H1 (cell line): ENCODE data around the gene SPAG5. TPM values are rescaled to one million over a fixed set of nuclear protein-coding genes. Genes with fewer than 3 reads are reported as not detected.

Experiments used
- CTCF ChIA-PET: fragments of 300-600 bp; sonication (Branson Sonifier 250); formaldehyde crosslinking; loops from one replicate; lab custom pipeline; 2021; ENCODE audit not compliant: partially characterized antibody; lab: Charles Lee
- POLR2A ChIA-PET: fragments of 300-600 bp; sonication (Branson Sonifier 250); formaldehyde crosslinking; loops from one replicate; lab custom pipeline; 2021; ENCODE audit warnings: inconsistent platforms; ENCODE audit not compliant: partially characterized antibody; lab: Charles Lee
- DNase-seq, 2 experiments: peaks; one replicate each; pipeline versions ENCODE4 v3.0.0 to v3.0.0-alpha.2; 2010 to 2022; ENCODE audit warnings: low spot score in 2 of 2, low read depth in 1 of 2, mixed read lengths in 1 of 2
- FAIRE-seq: peaks from 2 replicates; lab custom pipeline; 2011; peaks lifted over from hg19 to GRCh38; lab: Jason Lieb, UNC
- H2AFZ ChIP-seq: 2 replicates; pipeline ENCODE4 v1.8.1; 2012; ENCODE audit warnings: low read length, inconsistent platforms
- H2AK5ac ChIP-seq: 2 replicates; pipeline ENCODE4 v1.6.1; 2013; ENCODE audit warnings: low read depth, low read length
- H2BK120ac ChIP-seq: replicated peaks from 2 replicates; pipeline ENCODE3; 2013; ENCODE audit warnings: low read depth, low read length, inconsistent platforms
- H2BK12ac ChIP-seq: 2 replicates; pipeline ENCODE4 v1.6.1; 2013; ENCODE audit warnings: low read depth, low read length
- H2BK15ac ChIP-seq: 2 replicates; pipeline ENCODE4 v1.6.1; 2013; ENCODE audit warnings: low read length
- H2BK20ac ChIP-seq: 2 replicates; pipeline ENCODE4 v1.6.1; 2013; ENCODE audit warnings: low read length
- H2BK5ac ChIP-seq: 2 replicates; pipeline ENCODE4 v1.6.1; 2013; ENCODE audit warnings: low read depth, low read length
- H3K14ac ChIP-seq: 2 replicates; pipeline ENCODE4 v1.6.1; 2013; ENCODE audit warnings: inconsistent platforms; ENCODE audit not compliant: insufficient read length
- H3K18ac ChIP-seq: 2 replicates; pipeline ENCODE4 v1.6.1; 2013; ENCODE audit warnings: low read length; ENCODE audit errors: extremely low read depth
- H3K23ac ChIP-seq: 2 replicates; pipeline ENCODE4 v1.6.1; 2013; ENCODE audit warnings: inconsistent platforms; ENCODE audit not compliant: insufficient read length
- H3K23me2 ChIP-seq: 2 replicates; pipeline ENCODE4 v1.6.1; 2013; ENCODE audit warnings: low read depth, low read length
- H3K27ac ChIP-seq: 2 replicates; pipeline ENCODE4 v1.6.1; 2011; ENCODE audit warnings: low read depth, low read length, inconsistent platforms
- H3K27me3 ChIP-seq, 4 experiments: replicated peaks in 1 of 4; 1 replicate in 1 of 4; 2 replicates in 3 of 4; pipeline versions ENCODE4 v1.6.1 to v1.8.1; 2011 to 2013; ENCODE audit warnings: low read length in 3 of 4, mild to moderate bottlenecking in 3 of 4, inconsistent platforms in 2 of 4, mixed read lengths in 2 of 4, moderate library complexity in 1 of 4; ENCODE audit not compliant: control insufficient read depth in 3 of 4, insufficient read depth in 3 of 4; ENCODE audit errors: extremely low read depth in 1 of 4
- H3K36me3 ChIP-seq, 4 experiments: 2 replicates each; pipeline versions ENCODE4 v1.6.1 to v1.8.1; 2011 to 2013; ENCODE audit warnings: mild to moderate bottlenecking in 4 of 4, low read length in 3 of 4, moderate library complexity in 2 of 4, control low read depth in 1 of 4, inconsistent platforms in 1 of 4; ENCODE audit not compliant: insufficient read depth in 4 of 4, control insufficient read depth in 2 of 4
- H3K4ac ChIP-seq: replicated peaks from 2 replicates; pipeline ENCODE3; 2013; ENCODE audit warnings: low read length, low read depth, mixed read lengths, inconsistent platforms; ENCODE audit not compliant: insufficient read length
- H3K4me1 ChIP-seq, 4 experiments: replicated peaks in 1 of 4; 1 replicate in 1 of 4; 2 replicates in 3 of 4; pipeline versions ENCODE4 v1.6.1 to v1.8.1; 2011 to 2013; ENCODE audit warnings: low read length in 3 of 4, inconsistent platforms in 2 of 4, mixed read lengths in 1 of 4; ENCODE audit not compliant: insufficient read depth in 4 of 4, control insufficient read depth in 3 of 4
- H3K4me2 ChIP-seq, 2 experiments: 2 replicates each; pipeline versions ENCODE4 v1.6.1 to v1.8.1; 2011 to 2013; ENCODE audit warnings: low read depth in 2 of 2, low read length in 2 of 2, control low read depth in 1 of 2, inconsistent platforms in 1 of 2, mild to moderate bottlenecking in 1 of 2; ENCODE audit not compliant: insufficient read depth in 1 of 2
- H3K4me3 ChIP-seq, 4 experiments: fragments of 200-600, 300-600 bp in 1 of 4; sonication (generic), shearing (Covaris generic), sonication (Bioruptor Twin) in 1 of 4; 2 replicates each; pipeline versions ENCODE4 v1.5.1 to v1.8.1; 2011 to 2016; ENCODE audit warnings: low read length in 4 of 4, low read depth in 3 of 4, control low read depth in 2 of 4, inconsistent platforms in 2 of 4, mild to moderate bottlenecking in 2 of 4, mixed read lengths in 1 of 4, moderate library complexity in 1 of 4; ENCODE audit not compliant: insufficient read depth in 2 of 4; ENCODE audit errors: extremely low read depth in 1 of 4
- H3K56ac ChIP-seq: replicated peaks from 2 replicates; pipeline ENCODE3; 2013; ENCODE audit warnings: low read depth, mild to moderate bottlenecking, mixed read lengths, low read length, inconsistent platforms; ENCODE audit not compliant: insufficient read length
- H3K79me1 ChIP-seq: 2 replicates; pipeline ENCODE4 v1.6.1; 2013; ENCODE audit warnings: low read depth, low read length, control low read depth
- H3K79me2 ChIP-seq, 2 experiments: 2 replicates each; pipeline versions ENCODE4 v1.6.1 to v1.8.1; 2012 to 2013; ENCODE audit warnings: low read length in 2 of 2, mild to moderate bottlenecking in 2 of 2, inconsistent platforms in 1 of 2; ENCODE audit not compliant: insufficient read depth in 2 of 2, control insufficient read depth in 1 of 2
- H3K9ac ChIP-seq, 4 experiments: replicated peaks in 1 of 4; 1 replicate in 1 of 4; 2 replicates in 3 of 4; pipeline versions ENCODE4 v1.6.1 to v1.8.1; 2011 to 2013; ENCODE audit warnings: low read depth in 3 of 4, low read length in 3 of 4, control low read depth in 2 of 4, mild to moderate bottlenecking in 2 of 4, moderate library complexity in 2 of 4, inconsistent platforms in 1 of 4; ENCODE audit errors: extremely low read depth in 1 of 4
- H3K9me3 ChIP-seq, 2 experiments: 2 replicates each; pipeline versions ENCODE4 v1.6.1 to v1.8.1; 2012 to 2013; ENCODE audit warnings: mild to moderate bottlenecking in 2 of 2, moderate library complexity in 2 of 2, control low read depth in 1 of 2, inconsistent platforms in 1 of 2, low read depth in 1 of 2, low read length in 1 of 2, mixed read lengths in 1 of 2; ENCODE audit not compliant: insufficient read depth in 2 of 2
- H4K20me1 ChIP-seq, 2 experiments: replicated peaks in 1 of 2; 2 replicates each; pipeline versions ENCODE3 to v1.8.1; 2011 to 2013; ENCODE audit warnings: inconsistent platforms in 2 of 2, low read length in 2 of 2, mild to moderate bottlenecking in 1 of 2; ENCODE audit not compliant: insufficient read depth in 2 of 2, control insufficient read depth in 1 of 2
- H4K5ac ChIP-seq: 2 replicates; pipeline ENCODE4 v1.6.1; 2013; ENCODE audit warnings: low read length, low read depth, mixed read lengths, inconsistent platforms; ENCODE audit not compliant: insufficient read length
- H4K8ac ChIP-seq: 2 replicates; pipeline ENCODE4 v1.8.0; 2013; ENCODE audit warnings: mild to moderate bottlenecking, moderate library complexity, low read length, inconsistent platforms; ENCODE audit not compliant: insufficient read depth; ENCODE audit errors: extremely low read depth
- H4K91ac ChIP-seq: replicated peaks from 2 replicates; pipeline ENCODE3; 2013; ENCODE audit warnings: low read length, mixed read lengths, inconsistent platforms; ENCODE audit not compliant: insufficient read length
- BCL11A ChIP-seq, 2 experiments: IDR thresholded peaks; one replicate each; pipeline ENCODE4 v1.6.1; 2011; ENCODE audit warnings: low read depth in 2 of 2, low read length in 2 of 2, mild to moderate bottlenecking in 2 of 2
- CBX5 ChIP-seq: fragments of 300-800, 300-1000 bp; sonication (generic); IDR thresholded peaks from 2 replicates; pipeline ENCODE4 v1.7.1; 2016; ENCODE audit warnings: antibody characterized with exemption, low read length, low read depth
- CHD2 ChIP-seq: IDR thresholded peaks from 2 replicates; pipeline ENCODE4 v1.6.1; 2012; ENCODE audit warnings: low read length, improper control_type of control experiment
- RBBP5 ChIP-seq: IDR thresholded peaks from 2 replicates; pipeline ENCODE4 v1.7.1; 2012; ENCODE audit warnings: low read depth, mild to moderate bottlenecking, inconsistent platforms, low read length, moderate library complexity, borderline replicate concordance
- TAF1 ChIP-seq: IDR thresholded peaks from 2 replicates; pipeline ENCODE4 v1.6.1; 2011; ENCODE audit warnings: mild to moderate bottlenecking, low read depth, low read length
- WGBS, 2 experiments: shearing (Covaris generic) in 1 of 2; methylation state at CpG; one replicate each; pipeline versions ENCODE4 v1.1.6 to v1.1.7; 2013 to 2015; ENCODE audit warnings: low lambda C conversion rate in 2 of 2, mixed read lengths in 2 of 2, inconsistent platforms in 1 of 2, low coverage in 1 of 2, missing lambda C conversion rate in 1 of 2; ENCODE audit not compliant: insufficient replicate concordance in 2 of 2, insufficient coverage in 1 of 2, insufficient read length in 1 of 2; ENCODE audit errors: extremely low coverage in 1 of 2, missing lambda C conversion rate in 1 of 2; 5-methylcytosine and 5-hydroxymethylcytosine counted together
- polyA plus RNA-seq, 7 experiments: library from polyadenylated mRNA; depleted of rRNA in 3 of 7; stranded (reverse) in 5 of 7; unstranded in 2 of 7; fragments of >200 nt in 5 of 7; fragments of 200-250 nt in 2 of 7; gene quantifications; 1 replicate in 5 of 7; 2 replicates in 1 of 7; 4 replicates in 1 of 7; pipeline versions ENCODE4 v1.2.1 to v1.2.3, GENCODE V29; 2011 to 2013; ENCODE audit warnings: missing spikeins in 2 of 7, mixed read lengths in 2 of 7
- total RNA-seq: library from RNA; stranded (reverse); fragmentation: NEBNext Ultra II Directional; extraction: Animal tissue kit (Norgen Biotek cat#: 25700); gene quantifications from 2 replicates; pipeline ENCODE4 v1.2.1, GENCODE V29; 2021
- TF ChIP-seq, protein P1 (sequence below): IDR thresholded peaks from 2 replicates; pipeline ENCODE4 v1.6.1; 2011; ENCODE audit warnings: low read length, improper control_type of control experiment

The SPAG5 gene
- total and polyA plus RNA-seq, 2 of the 8 experiments (the other 6 are each of a cell fraction or from before 2014, with no cell fraction given) = 57.1 to 129 TPM

DNA sequence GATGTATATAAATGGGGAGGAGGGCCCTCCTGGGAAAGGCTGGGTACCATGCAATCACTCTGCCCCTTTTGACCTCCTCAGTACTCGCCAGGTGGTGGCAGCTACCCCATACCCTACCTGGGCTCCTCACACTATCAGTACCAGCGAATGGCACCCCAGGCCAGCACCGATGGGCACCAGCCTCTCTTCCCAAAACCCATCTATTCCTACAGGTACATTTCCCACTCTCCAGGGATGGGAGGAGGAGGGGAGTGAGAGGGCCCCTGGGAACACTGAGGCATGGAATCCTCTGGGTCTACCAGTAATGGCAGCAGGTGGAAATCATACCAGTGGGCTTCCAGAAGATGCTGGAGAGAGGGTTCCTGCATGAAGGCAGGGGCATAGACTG, 69.8 kb downstream of the SPAG5 start:
- Histone ChIP-seq H2BK12ac (no peak overlapping the region), H2AFZ (no peak overlapping the region), H3K56ac (no peak overlapping the region), H2AK5ac (no peak overlapping the region), H3K27me3 (no peaks in the 10 kb centered on the region), H4K20me1 (no peaks in the 10 kb centered on the region), H3K14ac (no peak overlapping the region), H3K36me3 (no peaks in the 10 kb centered on the region), H3K18ac (no peak overlapping the region), H3K4me2 (no peak overlapping the region), H2BK5ac (no peak overlapping the region), H2BK15ac (no peak overlapping the region), H3K4me3 (no peak overlapping the region), H4K91ac (no peak overlapping the region), H4K8ac (no peak overlapping the region), H2BK120ac (no peak overlapping the region), H3K79me1 (no peaks in the 10 kb centered on the region), H3K4ac (no peak overlapping the region), H3K9me3 (no peaks in the 10 kb centered on the region), H3K9ac (no peak overlapping the region), H2BK20ac (no peak overlapping the region), H3K79me2 (no peaks in the 10 kb centered on the region), H3K23me2 (no peaks in the 10 kb centered on the region), H3K4me1 (peaks cover 0 to 5% (median 0%) of the 10 kb centered on the region in 4 experiments; a peak in 2 of 7 replicates), H4K5ac (no peak overlapping the region), H3K27ac (no peak overlapping the region), H3K23ac (no peak overlapping the region)
- FAIRE-seq (no peak), DNase-seq (no peak)
- WGBS, 2 experiments = 77% methylated on average over 3 of the region's 3 CpGs; no CpG with 5 or more reads in 1 of the 2 experiments
- POLR2A ChIA-PET = interaction anchor here (1.1 kb wide), 1 partner anchor 16 kb away, joined by 3 read pairs; no protein-coding TSS in a partner anchor
- CTCF ChIA-PET = interaction anchor here (0.9 to 5.9 kb wide), 5 partner anchors 11 to 30 kb away, joined by 3 to 45 read pairs (median 4); no protein-coding TSS in a partner anchor
- TF ChIP-seq CHD2 = no peak
- no peak for TF ChIP-seq CBX5
- TF ChIP-seq RBBP5 = no peak
- TF ChIP-seq TAF1 = no peak
- TF ChIP-seq, protein P1, sequence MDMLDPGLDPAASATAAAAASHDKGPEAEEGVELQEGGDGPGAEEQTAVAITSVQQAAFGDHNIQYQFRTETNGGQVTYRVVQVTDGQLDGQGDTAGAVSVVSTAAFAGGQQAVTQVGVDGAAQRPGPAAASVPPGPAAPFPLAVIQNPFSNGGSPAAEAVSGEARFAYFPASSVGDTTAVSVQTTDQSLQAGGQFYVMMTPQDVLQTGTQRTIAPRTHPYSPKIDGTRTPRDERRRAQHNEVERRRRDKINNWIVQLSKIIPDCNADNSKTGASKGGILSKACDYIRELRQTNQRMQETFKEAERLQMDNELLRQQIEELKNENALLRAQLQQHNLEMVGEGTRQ = no peak
- no peak for TF ChIP-seq BCL11A (IDR thresholded peaks at IDR 0.05; ENCODE audit: low read depth in 2 of 2, low read length in 2 of 2)
